ENCODE data around the gene MLEC.
"Not testable (repeated sequence)": the region's sequence is repeated elsewhere in the genome, so short reads cannot be mapped to it uniquely, and the experiment has no call there.

Gene MLEC

DNA sequence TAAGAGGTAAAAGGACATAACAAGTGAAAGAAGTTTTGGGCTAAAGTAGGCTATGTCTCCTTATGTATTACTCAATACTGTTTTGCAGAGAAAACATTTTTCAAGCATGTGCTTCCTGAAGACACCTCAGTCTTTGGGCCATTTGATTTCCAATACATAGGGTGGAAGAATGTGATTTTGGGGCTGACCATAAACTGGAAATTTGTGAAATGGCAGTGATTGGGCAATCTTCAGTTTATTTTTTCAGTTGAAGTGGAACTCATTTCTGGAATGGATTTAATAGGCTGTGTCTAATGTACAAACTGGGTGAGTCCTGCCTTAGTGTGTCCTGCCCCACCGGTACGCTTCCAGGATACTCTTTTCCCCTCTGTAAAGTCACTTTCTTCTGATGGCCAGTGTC, 35.8 kb downstream of the MLEC start:
- DNase-seq, result no peak

DNA sequence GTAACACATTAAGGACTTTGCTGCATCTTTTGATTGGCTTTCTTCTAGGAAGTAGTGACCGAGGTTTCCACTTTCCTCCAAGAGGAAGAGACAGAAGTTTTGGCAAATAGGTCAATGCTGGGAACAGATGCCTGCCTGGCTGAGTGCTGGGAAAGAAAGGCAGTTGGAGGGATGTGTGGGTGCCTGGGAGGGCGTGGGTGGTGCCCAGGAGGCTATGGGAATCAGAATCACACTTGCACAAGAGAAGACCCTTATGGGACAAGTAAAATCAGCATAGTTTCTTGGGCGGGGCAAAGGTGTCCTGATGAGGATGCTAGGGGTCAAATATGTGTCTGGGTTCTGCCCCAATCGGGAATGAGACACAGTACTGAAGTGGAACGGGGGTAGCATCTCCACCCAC, 37.8 kb downstream of the MLEC start:
- DNase-seq, result no peak

DNA sequence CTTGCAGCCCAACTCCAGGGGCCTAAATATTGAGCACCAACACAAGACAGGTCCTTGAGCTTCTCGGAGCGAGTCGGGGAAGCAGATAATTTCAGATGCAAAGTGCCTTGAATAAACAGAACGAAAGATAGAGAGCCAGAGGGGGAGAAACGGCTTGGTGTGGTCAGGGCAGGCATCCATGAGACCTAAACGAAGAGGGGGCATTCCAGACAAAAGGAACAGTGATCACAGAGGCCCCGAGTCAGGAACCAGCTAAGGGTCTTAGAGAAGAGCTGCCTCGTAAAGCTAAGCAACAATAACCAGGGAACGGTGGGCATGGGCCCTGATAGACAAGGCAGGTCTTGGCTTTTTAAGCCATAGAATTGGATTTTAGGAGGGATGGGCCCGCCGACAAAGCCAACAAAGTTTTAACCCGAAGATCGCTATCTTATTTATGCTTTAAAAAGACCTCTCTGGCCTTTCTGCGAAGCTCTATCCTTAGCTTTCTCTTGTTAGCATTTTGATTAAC, 38.3 kb downstream of the MLEC start:
- DNase-seq, result no peak

DNA sequence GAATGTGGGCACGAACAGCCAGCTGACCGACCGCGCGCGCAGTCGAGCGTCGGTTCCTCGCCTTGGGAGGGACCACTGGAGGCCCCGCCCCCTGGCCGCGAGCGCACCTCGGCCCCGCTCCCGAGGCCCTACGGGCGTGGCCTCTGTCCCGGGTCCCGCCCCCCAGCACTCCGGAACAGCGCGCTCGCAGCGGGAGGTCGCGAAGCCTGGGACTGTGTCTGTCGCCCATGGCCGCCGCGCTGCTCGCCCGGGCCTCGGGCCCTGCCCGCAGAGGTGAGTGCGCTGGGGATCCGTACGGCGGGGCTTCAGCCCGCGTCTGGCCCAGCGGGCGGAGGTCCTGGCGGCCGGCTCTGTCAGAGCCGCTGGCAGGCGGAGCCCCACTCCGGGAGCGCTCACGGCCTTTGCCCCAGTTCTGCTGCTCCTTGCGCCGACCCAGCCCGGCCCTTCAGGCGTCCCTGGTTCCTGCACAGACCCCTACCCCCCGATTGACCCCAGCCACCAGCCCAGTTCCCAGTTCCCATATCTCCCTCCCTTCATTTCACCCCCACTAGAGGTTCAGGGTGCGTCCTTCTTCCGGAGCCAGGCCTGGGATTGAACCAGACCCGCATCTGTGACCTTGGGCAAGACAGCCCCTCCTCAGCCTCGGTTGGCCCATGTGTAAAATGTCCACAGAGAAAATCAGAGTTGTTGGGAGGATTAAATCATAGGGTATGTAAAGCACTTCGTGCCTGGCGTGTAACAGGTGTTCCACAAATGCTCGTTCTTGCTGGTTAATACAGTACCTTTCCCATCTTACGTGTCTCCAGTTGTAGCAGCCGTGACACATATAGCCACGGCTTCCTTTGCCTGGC, 38.9 kb downstream of the MLEC start, which contains the start of gene ACADS:
Gene ACADS, plus strand, starts transcription at position 168 of the 851 bp plus-strand sequence. Its CDS starts 60 bp downstream, at position 228.
- peak; percentile 92 to 95 for DNase-seq

DNA sequence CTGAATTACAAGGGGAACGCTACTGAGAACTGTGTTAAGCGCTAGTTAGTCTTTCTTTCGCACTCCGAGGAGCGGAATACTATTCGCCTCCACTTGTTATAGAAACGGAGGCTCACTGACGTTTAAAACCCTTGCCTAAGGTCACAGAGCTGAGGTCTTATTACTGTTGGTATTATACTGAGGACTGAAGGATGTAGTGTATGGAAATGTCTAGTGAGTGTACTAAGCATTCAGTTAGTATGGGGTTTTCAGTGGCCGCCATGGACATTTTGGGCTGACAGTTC, 39.5 kb downstream of the MLEC start:
- no peak for DNase-seq

DNA sequence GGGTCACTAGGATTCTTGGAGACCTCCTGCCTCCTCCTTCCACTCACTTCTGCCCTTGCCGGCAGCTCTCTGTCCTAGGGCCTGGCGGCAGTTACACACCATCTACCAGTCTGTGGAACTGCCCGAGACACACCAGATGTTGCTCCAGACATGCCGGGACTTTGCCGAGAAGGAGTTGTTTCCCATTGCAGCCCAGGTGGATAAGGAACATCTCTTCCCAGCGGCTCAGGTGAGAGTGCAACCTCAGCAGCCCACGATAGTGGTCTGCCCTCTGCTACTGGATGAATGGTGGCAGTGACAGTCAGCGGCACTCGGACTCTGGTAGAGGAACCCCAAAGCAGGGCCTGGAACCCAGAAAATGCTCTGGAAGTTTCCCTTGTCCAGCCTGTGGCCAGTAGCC, 40.0 kb downstream of the MLEC start:
- no peak for DNase-seq

DNA sequence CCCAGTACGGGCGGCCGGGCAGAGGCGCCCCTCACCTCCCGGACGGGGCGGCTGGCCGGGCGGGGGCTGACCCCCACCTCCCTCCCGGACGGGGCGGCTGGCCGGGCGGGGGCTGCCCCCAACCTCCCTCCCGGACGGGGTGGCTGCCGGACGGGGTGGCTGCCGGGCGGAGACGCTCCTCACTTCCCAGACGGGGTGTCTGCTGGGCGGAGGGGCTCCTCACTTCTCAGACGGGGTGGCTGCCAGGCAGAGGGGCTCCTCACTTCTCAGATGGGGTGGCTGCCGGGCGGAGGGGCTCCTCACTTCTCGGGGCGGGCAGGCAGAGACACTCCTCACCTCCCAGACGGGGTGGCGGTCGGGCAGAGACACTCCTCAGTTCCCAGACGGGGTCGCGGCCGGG, 45.2 kb downstream of the MLEC start:
- DNase-seq, result not testable (repeated sequence)

DNA sequence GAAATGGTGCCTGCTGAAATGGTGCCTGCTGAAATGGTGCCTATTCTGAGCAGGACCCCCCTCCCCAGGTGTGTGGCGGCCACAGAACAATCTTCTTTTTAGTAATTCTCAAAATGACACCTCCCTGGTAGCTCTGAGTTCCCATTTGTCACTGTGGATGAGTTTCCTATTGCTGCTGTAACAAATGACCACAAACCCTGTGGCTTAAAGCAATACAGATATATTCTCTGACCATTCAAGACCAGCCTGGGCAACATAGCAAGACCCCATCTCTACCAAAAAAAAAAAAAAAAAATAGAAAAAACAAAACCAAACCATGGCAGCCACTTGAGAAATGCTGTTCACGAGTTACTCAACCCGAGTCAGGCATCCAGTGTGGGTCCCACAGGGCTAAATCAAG, 46.6 kb downstream of the MLEC start:
- DNase-seq, result no peak

DNA sequence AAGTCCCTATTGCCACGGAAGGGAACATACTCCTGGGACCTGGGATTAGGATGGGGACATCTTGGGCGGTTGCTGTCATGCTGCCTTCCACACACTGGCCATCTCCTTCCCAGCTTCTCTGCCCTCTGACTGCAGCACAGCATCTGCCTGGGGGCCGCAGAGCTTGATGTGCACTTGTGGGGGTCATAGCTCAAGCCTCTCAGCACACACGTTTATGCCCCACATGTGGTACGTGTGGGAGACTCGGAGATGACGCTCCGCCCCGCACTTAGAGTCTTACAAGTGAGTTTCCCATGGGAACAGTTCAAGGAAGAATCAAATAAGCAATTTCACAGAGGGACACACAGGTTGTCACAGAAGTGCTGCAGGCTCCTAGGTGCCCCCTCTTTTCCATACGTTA, 47.3 kb downstream of the MLEC start:
- DNase-seq, result no peak

DNA sequence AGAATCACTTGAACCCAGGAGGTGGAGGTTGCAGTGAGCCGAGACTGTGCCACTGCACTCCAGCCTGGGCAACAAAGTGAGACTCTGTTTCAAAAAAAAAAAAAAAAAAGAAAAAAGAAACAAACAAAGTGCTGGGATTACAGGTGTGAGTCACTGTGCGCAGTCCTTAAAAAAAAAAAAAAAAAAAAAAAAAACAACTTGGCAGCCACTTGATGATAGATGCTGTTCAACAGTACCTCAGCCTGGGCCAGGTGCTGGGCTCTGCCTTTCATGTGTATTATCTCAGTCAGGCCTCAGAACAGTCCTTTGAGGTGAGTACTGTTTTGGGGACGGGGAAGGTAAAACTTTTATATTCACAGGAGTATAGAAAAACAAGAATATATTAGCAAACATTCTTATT, 48.2 kb downstream of the MLEC start:
- DNase-seq, result no peak

DNA sequence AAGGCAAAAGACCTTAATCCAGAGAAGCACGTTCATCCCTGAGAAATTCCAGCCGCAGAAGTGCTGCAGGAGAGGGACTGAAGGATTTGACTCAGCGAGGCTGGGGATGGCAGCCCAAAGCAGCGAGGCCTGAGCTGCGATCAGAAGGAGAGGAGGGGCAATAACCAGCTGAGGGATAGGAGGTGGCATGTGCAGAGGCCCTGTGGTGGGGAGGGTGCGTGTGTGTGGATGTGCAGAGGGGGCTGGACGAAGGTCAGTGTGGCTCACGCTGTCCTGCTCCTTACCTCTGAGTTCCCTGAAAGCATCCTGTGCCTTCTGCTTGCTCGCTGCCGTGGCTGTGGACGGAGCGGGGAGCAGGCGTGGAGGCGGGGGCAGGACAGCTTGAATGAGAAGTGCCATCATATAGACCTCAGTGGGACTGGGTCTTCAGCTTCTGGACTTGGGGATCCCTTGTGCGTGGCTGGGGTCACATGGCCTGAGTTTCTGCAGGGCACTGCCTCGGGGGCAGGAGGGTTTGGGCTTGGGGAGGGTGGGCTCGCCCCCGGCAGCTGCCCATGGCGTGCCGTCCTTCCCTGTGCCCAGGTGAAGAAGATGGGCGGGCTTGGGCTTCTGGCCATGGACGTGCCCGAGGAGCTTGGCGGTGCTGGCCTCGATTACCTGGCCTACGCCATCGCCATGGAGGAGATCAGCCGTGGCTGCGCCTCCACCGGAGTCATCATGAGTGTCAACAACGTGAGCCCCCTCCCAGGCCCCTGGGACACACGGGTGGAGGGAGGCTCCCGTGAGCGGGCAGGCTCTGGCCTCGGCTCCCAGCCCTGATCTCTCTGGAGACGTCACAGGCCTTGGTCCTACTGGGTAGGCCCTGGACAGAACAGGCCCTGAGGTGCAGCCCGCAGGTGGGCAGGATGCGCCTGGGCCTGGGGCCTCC, 49.7 kb downstream of the MLEC start:
- DNase-seq, result no peak

DNA sequence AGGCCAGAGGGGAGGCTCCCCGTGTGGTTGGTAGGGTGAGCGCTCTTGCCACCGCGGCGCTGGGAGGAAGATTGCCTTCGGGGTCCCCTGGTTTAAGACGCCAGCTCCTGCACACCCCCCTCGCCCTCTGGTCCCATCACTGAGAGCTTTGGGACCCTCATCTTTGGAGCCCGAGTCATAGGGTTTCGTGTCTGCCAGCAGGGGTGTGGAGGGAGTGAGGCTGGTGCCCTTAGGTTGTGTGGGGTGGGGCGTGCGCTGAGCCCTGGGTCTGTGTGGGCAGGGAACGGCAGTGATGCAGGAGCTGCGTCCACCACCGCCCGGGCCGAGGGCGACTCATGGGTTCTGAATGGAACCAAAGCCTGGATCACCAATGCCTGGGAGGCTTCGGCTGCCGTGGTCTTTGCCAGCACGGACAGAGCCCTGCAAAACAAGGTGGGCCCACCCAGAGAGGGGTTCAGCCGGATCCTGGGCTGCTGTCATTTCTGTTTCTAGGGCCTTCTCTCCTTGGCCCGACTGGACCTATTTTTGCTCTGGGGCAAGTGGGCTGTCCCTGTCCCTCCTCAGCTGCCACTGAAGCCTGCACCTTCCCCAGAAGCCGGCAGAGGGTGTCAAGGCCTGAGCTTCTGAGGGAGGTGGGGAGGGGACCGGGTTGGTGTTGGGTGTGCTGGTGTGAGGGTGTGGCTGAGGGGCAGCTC, 50.8 kb downstream of the MLEC start:
- DNase-seq, result no peak

DNA sequence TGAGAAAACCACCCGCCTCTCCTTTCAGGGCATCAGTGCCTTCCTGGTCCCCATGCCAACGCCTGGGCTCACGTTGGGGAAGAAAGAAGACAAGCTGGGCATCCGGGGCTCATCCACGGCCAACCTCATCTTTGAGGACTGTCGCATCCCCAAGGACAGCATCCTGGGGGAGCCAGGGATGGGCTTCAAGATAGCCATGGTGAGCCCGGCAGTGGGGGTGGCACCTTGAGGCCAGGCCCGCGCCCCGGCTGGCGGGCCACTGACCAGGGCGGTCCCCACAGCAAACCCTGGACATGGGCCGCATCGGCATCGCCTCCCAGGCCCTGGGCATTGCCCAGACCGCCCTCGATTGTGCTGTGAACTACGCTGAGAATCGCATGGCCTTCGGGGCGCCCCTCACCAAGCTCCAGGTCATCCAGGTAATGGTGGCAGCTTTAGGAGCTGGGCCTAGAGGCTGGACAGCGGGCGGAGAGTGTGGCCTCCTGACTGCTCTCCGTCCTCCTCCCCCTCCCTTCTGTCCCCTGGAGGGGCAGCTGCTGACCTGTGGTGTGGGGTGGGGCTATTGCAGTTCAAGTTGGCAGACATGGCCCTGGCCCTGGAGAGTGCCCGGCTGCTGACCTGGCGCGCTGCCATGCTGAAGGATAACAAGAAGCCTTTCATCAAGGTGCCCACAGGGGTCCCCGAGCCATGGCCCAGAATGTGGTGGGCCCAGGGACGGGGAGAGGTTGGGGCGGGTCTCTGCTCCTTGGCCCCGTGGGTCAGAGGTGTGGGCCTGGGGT, 51.5 kb downstream of the MLEC start:
- no peak for DNase-seq

DNA sequence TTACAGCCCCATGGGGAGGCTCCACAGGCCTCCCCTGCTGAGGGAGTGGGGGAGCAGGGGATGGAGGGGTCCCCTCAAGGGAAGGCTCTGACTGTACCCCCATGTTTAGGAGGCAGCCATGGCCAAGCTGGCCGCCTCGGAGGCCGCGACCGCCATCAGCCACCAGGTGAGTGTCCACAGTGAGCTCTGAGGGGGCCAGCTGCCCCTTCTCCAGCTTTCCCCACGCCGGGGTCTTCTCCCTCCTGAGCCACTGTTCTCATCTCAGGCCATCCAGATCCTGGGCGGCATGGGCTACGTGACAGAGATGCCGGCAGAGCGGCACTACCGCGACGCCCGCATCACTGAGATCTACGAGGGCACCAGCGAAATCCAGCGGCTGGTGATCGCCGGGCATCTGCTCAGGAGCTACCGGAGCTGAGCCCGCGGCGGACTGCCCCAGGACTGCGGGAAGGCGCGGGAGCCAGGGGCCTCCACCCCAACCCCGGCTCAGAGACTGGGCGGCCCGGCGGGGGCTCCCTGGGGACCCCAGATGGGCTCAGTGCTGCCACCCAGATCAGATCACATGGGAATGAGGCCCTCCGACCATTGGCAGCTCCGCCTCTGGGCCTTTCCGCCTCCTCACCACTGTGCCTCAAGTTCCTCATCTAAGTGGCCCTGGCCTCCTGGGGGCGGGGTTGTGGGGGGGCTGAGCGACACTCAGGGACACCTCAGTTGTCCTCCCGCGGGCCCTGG, 52.2 kb downstream of the MLEC start:
- no peak for DNase-seq

DNA sequence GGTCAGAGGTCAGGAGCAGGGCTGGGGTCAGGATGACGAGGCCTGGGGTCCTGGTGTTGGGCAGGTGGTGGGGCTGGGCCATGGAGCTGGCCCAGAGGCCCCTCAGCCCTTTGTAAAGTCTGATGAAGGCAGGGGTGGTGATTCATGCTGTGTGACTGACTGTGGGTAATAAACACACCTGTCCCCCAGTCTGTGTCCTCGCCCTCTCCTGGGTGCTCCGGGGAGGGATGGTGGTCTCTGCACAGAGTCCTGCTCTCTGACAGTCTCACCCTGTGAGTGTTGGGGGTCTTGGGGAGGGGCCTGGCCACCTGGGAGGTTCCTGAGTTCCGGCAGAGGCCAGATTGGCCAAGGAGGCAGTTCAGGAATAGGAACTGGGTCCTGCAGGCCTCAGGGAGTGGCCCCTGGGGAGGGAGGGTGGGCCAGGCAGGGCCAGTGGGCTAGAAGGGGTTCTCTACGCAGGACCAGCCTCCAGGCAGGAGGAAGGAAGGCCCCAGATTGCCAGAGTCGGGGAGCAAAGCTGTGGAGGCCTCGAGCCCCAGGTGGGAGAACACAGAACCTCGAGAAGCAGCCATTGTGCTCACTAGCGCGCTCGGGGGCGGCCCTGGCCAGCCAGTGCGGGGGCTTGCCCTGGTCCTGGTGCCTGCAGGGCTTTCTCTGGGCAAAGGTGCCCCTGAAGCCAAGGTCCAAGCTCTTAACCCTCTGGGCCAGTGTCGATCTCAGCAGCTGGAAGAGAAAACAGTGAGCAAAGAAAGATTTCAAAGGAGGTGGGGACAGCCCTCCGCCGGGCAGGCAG, 53.1 kb downstream of the MLEC start:
- DNase-seq, result no peak

DNA sequence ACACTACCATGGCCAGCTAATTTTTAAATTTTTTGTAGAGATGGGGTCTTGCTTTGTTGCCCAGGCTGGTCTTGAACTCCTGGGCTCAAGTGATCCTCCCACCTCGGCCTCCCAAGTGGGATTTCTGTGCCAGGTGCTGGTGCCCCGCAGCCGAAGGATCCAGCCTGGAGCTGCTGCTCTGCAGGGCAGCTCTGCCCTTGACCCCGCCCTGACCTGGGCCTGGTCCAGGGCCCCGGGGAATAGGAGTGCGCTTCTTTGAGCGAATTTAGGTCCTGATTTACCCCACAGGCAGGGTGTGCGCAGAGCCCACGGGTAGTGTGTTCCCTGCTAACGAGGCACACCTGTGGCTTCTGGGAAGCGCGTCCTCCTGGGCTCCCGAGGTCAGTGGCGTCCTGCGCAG, 53.9 kb downstream of the MLEC start:
- DNase-seq, result no peak

DNA sequence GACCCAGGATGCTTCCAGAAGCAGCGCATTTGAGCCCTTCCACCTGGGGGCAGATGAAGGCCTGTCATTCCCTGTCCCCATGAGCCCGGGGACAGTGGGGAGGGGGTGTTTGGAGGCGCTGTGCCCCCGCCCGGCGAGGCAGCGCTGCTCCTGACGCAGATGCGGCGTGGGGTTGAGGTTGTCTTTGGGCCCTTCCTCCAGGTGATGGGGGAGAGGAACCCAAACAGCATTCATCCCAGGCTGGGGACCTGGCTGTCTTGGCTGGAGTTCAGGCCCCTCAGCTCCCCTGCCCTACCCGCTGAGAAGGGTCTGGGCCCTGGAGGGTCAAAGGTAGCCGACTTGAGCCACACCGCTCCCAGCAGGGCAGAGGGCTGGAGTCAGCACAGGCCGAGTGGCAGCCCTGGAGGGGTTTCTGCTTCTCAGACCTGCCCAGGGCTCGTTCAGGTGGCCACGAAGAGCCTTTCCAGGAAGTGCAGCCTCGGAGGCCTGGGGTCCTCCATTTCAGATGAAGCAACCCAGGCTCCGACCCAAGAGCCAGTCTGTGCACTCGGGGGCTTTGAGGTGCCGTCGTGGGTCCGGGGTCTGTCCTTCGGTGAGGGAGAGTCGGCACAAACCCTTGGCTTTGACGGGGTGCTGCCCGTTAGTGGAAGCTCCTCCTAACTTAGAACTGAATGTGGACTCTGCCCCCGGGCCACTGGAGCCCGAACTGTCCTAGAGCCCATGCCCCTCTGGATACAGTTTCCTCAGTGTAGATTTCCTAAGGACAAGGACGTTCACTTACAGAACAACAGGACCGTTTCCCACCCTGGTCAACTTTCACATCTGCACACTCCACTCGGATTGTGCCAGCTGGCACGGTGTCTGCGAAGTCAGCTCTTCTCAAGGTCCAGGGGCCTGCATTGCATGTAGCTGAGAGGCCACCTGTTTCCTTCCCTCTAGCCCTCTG, 54.8 kb downstream of the MLEC start:
- DNase-seq, result no peak

DNA sequence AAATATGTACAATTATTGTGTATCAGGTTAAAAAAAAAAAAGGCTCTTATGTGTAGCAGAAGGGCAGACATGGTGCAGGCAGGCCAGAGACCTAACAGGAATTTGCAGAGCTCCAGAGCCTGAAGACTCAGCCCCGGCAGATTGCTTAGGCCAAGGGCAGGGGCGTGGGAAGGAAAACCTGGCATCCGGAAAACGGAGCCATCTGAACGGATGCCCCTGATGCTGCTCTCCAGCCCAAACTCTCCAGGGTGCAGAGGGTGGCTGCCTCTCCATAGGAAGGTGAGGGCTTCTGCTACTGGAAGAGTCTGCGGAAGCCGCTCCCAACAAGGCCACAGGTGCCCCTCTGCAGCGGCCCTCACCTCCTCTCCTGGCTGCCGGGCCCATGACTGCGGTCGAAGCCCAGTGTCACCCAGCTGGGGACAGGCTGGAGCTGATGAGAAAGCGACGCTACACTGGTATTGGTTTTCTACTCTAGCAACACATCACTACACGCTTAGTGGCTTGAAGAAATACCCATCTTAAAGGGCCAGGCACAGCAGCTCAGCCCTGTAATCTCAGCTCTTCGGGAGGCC, 58.1 kb downstream of the MLEC start:
- no peak for DNase-seq

DNA sequence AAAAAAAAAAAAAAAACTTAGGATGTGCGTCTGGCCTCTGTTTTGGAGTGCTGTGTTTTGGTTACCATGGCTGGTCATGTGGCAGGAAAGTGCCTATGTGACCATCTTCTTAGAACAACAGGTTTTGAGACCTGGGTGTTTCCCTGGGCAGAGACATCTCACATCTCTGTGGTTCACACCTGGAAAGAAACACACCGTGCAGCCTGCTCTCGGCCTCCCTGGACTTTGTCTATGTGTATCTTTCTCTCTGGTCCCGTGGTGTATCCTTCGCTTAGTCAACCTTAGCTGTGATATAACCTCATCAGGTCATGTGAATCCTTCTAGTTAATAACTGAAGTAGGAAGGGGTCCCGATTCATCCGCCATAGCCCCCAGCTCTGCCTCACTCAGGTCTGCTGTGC, 61.3 kb downstream of the MLEC start:
- no peak for DNase-seq
